Lung (tissue), 12 donors: ENCODE data around the gene MOB3B. TPM values are rescaled to one million over a fixed set of nuclear protein-coding genes. Genes with fewer than 3 reads are reported as not detected.

Experiments used
- ATAC-seq: fragments of 200-7000 bp; cut with Tn5 transposase; one replicate; pipeline ENCODE4 v1.9.1; 2020; ENCODE audit warnings: moderate number of reproducible peaks; ENCODE audit not compliant: insufficient read depth, low FRiP score
- DNase-seq, 3 donors: peaks; one replicate each; pipeline ENCODE4 v3.0.0-alpha.2; 2013 to 2017
- H3K27ac ChIP-seq, 2 donors: one replicate each; pipeline ENCODE4 v1.5.1; 2013; ENCODE audit warnings: mild to moderate bottlenecking in 2 of 2, moderate library complexity in 2 of 2, control low read depth in 1 of 2, inconsistent platforms in 1 of 2, low read depth in 1 of 2, low read length in 1 of 2
- H3K27me3 ChIP-seq, 3 donors: one replicate each; pipeline ENCODE4 v1.5.1; 2013; ENCODE audit warnings: low read length in 2 of 3; ENCODE audit not compliant: control insufficient read depth in 3 of 3, insufficient read depth in 3 of 3
- H3K36me3 ChIP-seq, 4 donors: one replicate each; pipeline ENCODE4 v1.5.1; 2013; ENCODE audit warnings: low read length in 4 of 4, mild to moderate bottlenecking in 1 of 4, moderate library complexity in 1 of 4; ENCODE audit not compliant: control insufficient read depth in 4 of 4, insufficient read depth in 4 of 4
- H3K4me1 ChIP-seq, 5 donors: one replicate each; pipeline ENCODE4 v1.5.1; 2013; ENCODE audit warnings: low read length in 5 of 5, mild to moderate bottlenecking in 2 of 5, moderate library complexity in 1 of 5; ENCODE audit not compliant: control insufficient read depth in 5 of 5, insufficient read depth in 5 of 5
- H3K4me3 ChIP-seq: one replicate; pipeline ENCODE4 v1.5.1; 2013; ENCODE audit warnings: mild to moderate bottlenecking, control low read depth, moderate library complexity
- H3K9ac ChIP-seq, 2 donors: one replicate each; pipeline ENCODE4 v1.5.1; 2013; ENCODE audit warnings: low read length in 2 of 2, control low read depth in 1 of 2; ENCODE audit not compliant: insufficient read depth in 1 of 2
- H3K9me3 ChIP-seq, 4 donors: one replicate each; pipeline ENCODE4 v1.5.1; 2013; ENCODE audit warnings: low read length in 3 of 4, mild to moderate bottlenecking in 1 of 4, moderate library complexity in 1 of 4; ENCODE audit not compliant: control insufficient read depth in 4 of 4, insufficient read depth in 3 of 4
- WGBS, 2 donors: extraction: QIAGEN DNeasy Blood & Tissue Kit; methylation state at CpG; one replicate each; pipeline ENCODE4 v1.1.7; 2013; 5-methylcytosine and 5-hydroxymethylcytosine counted together
- polyA plus RNA-seq, 2 donors: library from polyadenylated mRNA; stranded (reverse); fragments of 200-250 nt; gene quantifications; one replicate each; pipeline ENCODE4 v1.2.1, GENCODE V29; 2013
- total RNA-seq, 2 donors: library from RNA; depleted of rRNA in 1 of 2; stranded (reverse); fragments of >200 nt in 1 of 2; gene quantifications; one replicate each; pipeline ENCODE4 v1.2.1, GENCODE V29; 2014 to 2021
- TF ChIP-seq, protein P1 (sequence below): IDR thresholded peaks from 2 replicates; pipeline ENCODE4 v1.5.1; 2012; ENCODE audit warnings: mild to moderate bottlenecking; ENCODE audit errors: control extremely low read depth, extremely low read depth
- donor health status: control.
- donor health status: control.
- donor health status: Bipolar disorder and iron deficiency.
- donor health status: healthy.
- donor health status: DM: yes; HTN: yes; CAD: no.

Gene MOB3B
- total and polyA plus RNA-seq, 4 donors = 1.6 to 12.9 (median 6.4) TPM

DNA sequence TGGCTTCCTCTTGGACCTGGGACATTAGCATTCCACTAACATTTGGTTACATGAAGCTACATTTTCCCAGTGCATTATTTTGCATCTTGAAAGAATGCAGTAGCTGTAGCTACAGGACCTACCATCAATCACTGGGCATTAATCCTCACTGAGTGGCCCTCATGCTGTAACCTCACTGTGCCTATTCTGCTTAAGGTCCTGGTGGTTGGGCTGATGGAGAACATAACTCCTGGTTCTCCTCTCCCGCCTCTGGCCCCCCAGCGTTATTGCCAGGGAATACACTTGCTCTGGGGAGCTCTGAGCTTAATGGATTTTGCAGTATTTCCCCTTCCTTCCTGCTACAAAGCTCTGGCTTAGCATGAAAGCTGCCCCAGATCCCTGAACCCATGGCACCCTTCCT lies 121.1 kb downstream of the MOB3B start:
- TF ChIP-seq, protein P1, sequence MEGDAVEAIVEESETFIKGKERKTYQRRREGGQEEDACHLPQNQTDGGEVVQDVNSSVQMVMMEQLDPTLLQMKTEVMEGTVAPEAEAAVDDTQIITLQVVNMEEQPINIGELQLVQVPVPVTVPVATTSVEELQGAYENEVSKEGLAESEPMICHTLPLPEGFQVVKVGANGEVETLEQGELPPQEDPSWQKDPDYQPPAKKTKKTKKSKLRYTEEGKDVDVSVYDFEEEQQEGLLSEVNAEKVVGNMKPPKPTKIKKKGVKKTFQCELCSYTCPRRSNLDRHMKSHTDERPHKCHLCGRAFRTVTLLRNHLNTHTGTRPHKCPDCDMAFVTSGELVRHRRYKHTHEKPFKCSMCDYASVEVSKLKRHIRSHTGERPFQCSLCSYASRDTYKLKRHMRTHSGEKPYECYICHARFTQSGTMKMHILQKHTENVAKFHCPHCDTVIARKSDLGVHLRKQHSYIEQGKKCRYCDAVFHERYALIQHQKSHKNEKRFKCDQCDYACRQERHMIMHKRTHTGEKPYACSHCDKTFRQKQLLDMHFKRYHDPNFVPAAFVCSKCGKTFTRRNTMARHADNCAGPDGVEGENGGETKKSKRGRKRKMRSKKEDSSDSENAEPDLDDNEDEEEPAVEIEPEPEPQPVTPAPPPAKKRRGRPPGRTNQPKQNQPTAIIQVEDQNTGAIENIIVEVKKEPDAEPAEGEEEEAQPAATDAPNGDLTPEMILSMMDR = no peak
- DNase-seq (no peak), ATAC-seq (no peak)
- Histone ChIP-seq H3K27me3 (no peaks in the 10 kb centered on the region), H3K9ac (no peak overlapping the region), H3K9me3 (no peaks in the 10 kb centered on the region), H3K4me1 (peaks cover 0 to 21% (median 0%) of the 10 kb centered on the region in 5 donors), H3K27ac (no peak overlapping the region), H3K36me3 (no peaks in the 10 kb centered on the region), H3K4me3 (no peak overlapping the region)
- WGBS, 2 donors = 83 to 96% methylated on average over 2 of the region's 2 CpGs

DNA sequence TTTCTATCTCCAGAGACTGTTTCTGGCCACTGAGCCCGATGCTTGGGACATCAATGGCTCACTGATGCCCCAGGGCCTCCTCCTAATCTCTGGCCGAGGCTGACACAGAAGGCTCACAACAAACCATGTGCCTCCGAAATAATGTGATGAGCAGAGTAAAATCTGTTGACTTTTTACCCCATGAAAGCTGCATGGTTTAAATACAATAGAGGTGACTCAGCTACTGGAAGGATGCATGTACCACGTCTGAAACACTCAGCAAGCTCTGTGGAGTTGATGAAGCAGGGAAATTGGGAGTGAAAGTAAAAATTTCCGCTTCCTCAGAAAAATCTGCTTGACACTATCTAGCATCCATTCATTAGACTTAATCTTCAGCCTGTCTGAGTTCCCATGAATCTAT lies 121.6 kb downstream of the MOB3B start:
- ATAC-seq = no peak
- 81 to 89% methylated on average over 5 of the region's 5 CpGs for WGBS, 2 donors
- H3K27ac ChIP-seq = no peak overlapping the region

DNA sequence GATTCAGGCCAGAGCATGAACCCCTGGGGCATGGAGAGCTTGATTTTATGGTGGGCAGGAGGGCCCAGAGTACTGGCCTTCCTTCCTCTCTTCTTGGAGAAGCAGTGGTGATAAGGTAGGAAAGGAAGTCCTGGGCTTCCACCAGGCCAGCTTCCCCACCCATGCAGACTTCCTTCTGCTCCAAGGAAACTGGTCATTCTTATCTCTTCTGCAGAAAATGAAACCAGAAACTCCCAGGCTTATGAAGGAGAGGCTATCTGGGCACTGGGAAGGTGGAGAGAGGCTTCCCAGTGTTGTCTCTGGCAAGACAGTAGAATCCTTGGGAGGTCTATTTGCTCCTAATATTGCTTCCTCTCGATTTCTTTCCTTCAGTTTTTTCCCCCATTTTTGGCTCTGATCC lies 122.1 kb downstream of the MOB3B start:
- Histone ChIP-seq H3K27me3 (no peaks in the 10 kb centered on the region), H3K4me3 (no peak overlapping the region), H3K27ac (no peak overlapping the region), H3K9me3 (no peaks in the 10 kb centered on the region), H3K9ac (no peak overlapping the region), H3K36me3 (no peaks in the 10 kb centered on the region), H3K4me1 (peaks cover 0 to 20% (median 3%) of the 10 kb centered on the region in 5 donors)
- 49 to 89% methylated on average over 1 of the region's 1 CpG for WGBS, 2 donors
- TF ChIP-seq, protein P1 = no peak
- no peak for ATAC-seq
- no peak for DNase-seq

More for the DNA sequence above, 121.6 kb downstream of the MOB3B start:
- no peaks in the 10 kb centered on the region for H3K27me3 ChIP-seq
- peaks cover 0 to 20% (median 0%) of the 10 kb centered on the region in 5 donors for H3K4me1 ChIP-seq
- H3K9ac ChIP-seq = no peak overlapping the region
- no peaks in the 10 kb centered on the region for H3K36me3 ChIP-seq
- no peaks in the 10 kb centered on the region for H3K9me3 ChIP-seq
- TF ChIP-seq, protein P1 = no peak
- H3K4me3 ChIP-seq = no peak overlapping the region
- DNase-seq = peak in 1 of 3 donors; percentile 39

DNA sequence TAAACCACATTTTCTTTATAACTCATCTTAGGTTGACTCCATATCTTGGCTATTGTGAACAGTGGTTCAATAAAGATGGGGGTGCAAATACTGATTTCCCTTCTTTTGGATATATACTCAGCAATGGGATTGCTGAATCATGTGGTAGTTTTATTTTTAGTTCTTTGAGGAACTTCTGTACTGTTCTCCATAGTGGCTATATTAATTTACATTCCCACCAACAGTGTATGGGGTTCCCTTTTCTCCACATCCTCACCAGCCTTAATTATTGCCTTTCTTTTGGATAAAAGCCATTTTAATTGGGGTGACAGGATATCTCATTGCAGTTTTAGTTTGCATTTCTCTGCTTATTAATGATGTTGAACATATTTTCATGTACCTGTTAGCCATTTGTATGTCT lies 125.0 kb downstream of the MOB3B start:
- no peak for DNase-seq
- H3K9ac ChIP-seq = no peak overlapping the region
- TF ChIP-seq, protein P1 = no peak
- no peak overlapping the region for H3K4me3 ChIP-seq
- ATAC-seq = no peak
- no peak overlapping the region for H3K27ac ChIP-seq
- H3K27me3 ChIP-seq = no peaks in the 10 kb centered on the region
- H3K9me3 ChIP-seq = peaks cover 0 to 2% (median 0%) of the 10 kb centered on the region in 4 donors
- peaks cover 0 to 24% (median 4%) of the 10 kb centered on the region in 5 donors for H3K4me1 ChIP-seq
- no peaks in the 10 kb centered on the region for H3K36me3 ChIP-seq
